Colonic mucosa (tissue), 4 donors: Measurements from ENCODE around the gene PARP1. TPM values are rescaled to one million over a fixed set of nuclear protein-coding genes. Genes with fewer than 3 reads are reported as not detected.

Source experiments
- DNase-seq: peaks from one replicate; pipeline ENCODE4 v3.0.0-alpha.2; 2020
- H3K27ac ChIP-seq: fragments of 200-600 bp; one replicate; pipeline ENCODE4 v1.8.0; 2021
- H3K27me3 ChIP-seq: fragments of 200-600 bp; one replicate; pipeline ENCODE4 v1.8.0; 2021
- H3K36me3 ChIP-seq: fragments of 200-600 bp; one replicate; pipeline ENCODE4 v1.8.0; 2021
- H3K4me1 ChIP-seq: fragments of 200-600 bp; one replicate; pipeline ENCODE4 v1.8.0; 2021; ENCODE audit warnings: mild to moderate bottlenecking
- H3K4me3 ChIP-seq: fragments of 200-600 bp; one replicate; pipeline ENCODE4 v1.8.0; 2021
- H3K9ac ChIP-seq, 2 donors: one replicate each; pipeline ENCODE4 v1.7.0; 2013; ENCODE audit warnings: control low read depth in 2 of 2, low read depth in 2 of 2, low read length in 2 of 2
- H3K9me3 ChIP-seq: fragments of 200-600 bp; one replicate; pipeline ENCODE4 v1.8.0; 2021
- CTCF ChIP-seq: fragments of 200-600 bp; IDR thresholded peaks from one replicate; pipeline ENCODE4 v1.8.0; 2022; ENCODE audit warnings: antibody characterized with exemption, mild to moderate bottlenecking
- intact Hi-C: fragments of 100-400 bp; cut with DNase I; formaldehyde crosslinking; loops from one replicate; pipeline ENCODE4 v1.14.1; 2022
- total RNA-seq, 2 donors: library from RNA; stranded (reverse); fragmentation: NEBNext Ultra II Directional in 1 of 2; extraction: Animal tissue kit (Norgen Biotek cat#: 25700) in 1 of 2; gene quantifications; one replicate each; pipeline ENCODE4 v1.2.1, GENCODE V29; 2021
- donor health status: healthy.
- donor health status: DM: no; HTN: no; CAD: no.
- donor health status: DM: no; HTN: no; CAD: no.

The PARP1 gene
- total RNA-seq, 2 donors from 2014 or later = 56.7 to 96.3 TPM

DNA sequence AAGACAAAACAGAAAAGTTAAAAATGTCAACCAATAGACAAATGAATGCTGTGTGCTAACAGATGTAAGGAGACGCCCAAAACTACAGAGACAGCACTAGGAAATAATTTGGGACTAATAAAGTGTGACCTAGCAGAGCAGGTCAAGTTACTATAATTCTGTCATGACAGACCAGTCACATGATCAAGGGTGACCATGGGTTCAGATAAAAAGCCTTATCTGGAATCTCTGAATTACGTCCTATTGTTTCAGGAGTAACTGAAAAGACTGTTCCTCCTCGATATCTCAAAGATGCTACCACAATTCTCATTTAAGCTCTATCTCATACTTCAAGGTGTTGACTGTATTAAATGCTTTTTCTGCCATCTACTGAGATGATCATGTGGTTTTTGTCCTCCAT, 31.6 kb downstream of the PARP1 start:
- DNase-seq = no peak
- no peaks in the 10 kb centered on the region for H3K27me3 ChIP-seq
- H3K9me3 ChIP-seq = no peaks in the 10 kb centered on the region
- peaks cover 22% of the 10 kb centered on the region for H3K36me3 ChIP-seq
- no peak overlapping the region for H3K4me3 ChIP-seq
- TF ChIP-seq CTCF = no peak
- H3K9ac ChIP-seq = no peak overlapping the region
- intact Hi-C loops = no loop called here
- peaks cover 3% of the 10 kb centered on the region for H3K4me1 ChIP-seq
- no peak overlapping the region for H3K27ac ChIP-seq

GRCh38 chr1:226373376-226373775, 34.5 kb downstream of the PARP1 start:
- H3K27ac ChIP-seq = no peak overlapping the region
- no peaks in the 10 kb centered on the region for H3K9me3 ChIP-seq
- no peaks in the 10 kb centered on the region for H3K4me1 ChIP-seq
- no peak for TF ChIP-seq CTCF
- intact Hi-C loops = no loop called here
- no peak overlapping the region for H3K4me3 ChIP-seq
- DNase-seq = no peak
- no peaks in the 10 kb centered on the region for H3K27me3 ChIP-seq
- H3K36me3 ChIP-seq = peaks cover 3% of the 10 kb centered on the region
- no peak overlapping the region for H3K9ac ChIP-seq

DNA sequence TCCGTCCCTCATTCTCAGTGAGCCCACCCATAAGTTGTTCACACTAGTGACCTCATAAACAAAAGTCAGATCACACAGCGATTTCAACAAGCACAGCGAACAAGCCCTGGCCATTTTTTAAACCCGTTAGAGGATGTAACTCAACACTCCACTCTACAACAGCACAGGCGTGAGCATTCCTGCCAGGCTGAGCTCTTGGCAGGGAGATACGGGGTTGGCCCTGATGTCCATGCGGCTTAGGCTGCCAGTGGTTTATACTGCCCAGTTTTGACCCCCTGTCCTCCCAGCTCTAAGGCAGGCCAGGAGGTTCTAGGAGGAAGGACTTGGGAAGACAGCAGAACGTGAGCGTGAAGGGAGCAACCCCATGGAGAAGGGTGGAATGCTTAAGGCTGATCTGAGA, 35.0 kb downstream of the PARP1 start:
- no peak for TF ChIP-seq CTCF
- H3K4me3 ChIP-seq = no peak overlapping the region
- no peaks in the 10 kb centered on the region for H3K27me3 ChIP-seq
- intact Hi-C loops = no loop called here
- H3K27ac ChIP-seq = no peak overlapping the region
- peaks cover 3% of the 10 kb centered on the region for H3K36me3 ChIP-seq
- no peak for DNase-seq
- no peaks in the 10 kb centered on the region for H3K9me3 ChIP-seq
- H3K4me1 ChIP-seq = no peaks in the 10 kb centered on the region
- H3K9ac ChIP-seq = no peak overlapping the region

GRCh38 chr1:226371866-226372490, 35.9 kb downstream of the PARP1 start:
- TF ChIP-seq CTCF = no peak
- no peak overlapping the region for H3K4me3 ChIP-seq
- intact Hi-C loops = no loop called here
- H3K9ac ChIP-seq = no peak overlapping the region
- H3K27ac ChIP-seq = no peak overlapping the region
- DNase-seq = no peak
- H3K4me1 ChIP-seq = no peaks in the 10 kb centered on the region
- H3K9me3 ChIP-seq = no peaks in the 10 kb centered on the region
- peaks cover 4% of the 10 kb centered on the region for H3K36me3 ChIP-seq
- no peaks in the 10 kb centered on the region for H3K27me3 ChIP-seq

- Histone ChIP-seq H3K4me1 (no peaks in the 10 kb centered on the region), H3K27me3 (no peaks in the 10 kb centered on the region), H3K27ac (no peak overlapping the region), H3K36me3 (peaks cover 4% of the 10 kb centered on the region), H3K9ac (no peak overlapping the region), H3K4me3 (no peak overlapping the region), H3K9me3 (no peaks in the 10 kb centered on the region)
- intact Hi-C loops = no loop called here
- no peak for TF ChIP-seq CTCF
- DNase-seq = no peak
These were observed 36.7 kb downstream of the PARP1 start for GRCh38 chr1:226371027-226371694.
